ENCODE data around the gene CGB1. TPM values are rescaled to one million over a fixed set of nuclear protein-coding genes. Genes with fewer than 3 reads are reported as not detected.

The CGB1 gene
- total and polyA plus RNA-seq, 2 of the 13 experiments (the other 11 are each of a cell fraction or from before 2014, with no cell fraction given), result not detected

DNA sequence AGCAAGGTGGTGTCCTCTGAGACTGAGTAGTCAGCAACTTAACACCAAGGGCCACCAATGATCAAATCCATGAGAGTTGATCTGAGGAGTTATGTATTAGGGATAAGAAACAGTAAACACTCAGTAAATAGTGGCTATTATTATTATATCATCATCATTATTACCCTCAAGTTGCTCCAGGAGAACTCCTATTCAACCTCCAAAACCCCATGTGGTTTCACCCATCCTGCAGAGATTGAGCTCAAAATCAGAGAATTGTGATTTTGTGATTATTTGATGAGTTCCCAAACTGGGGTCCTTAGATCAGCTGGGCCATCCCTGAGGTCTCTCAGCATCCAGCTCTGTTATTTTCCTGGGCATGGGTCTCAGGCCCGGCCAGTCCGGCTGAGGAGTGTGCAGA, 24.3 kb upstream of the CGB1 start:
- no peak for TF ChIP-seq PRPF4 (IDR thresholded peaks at IDR 0.05; ENCODE audit: low read depth, low read length, poor library complexity, severe bottlenecking)
- no peak for TF ChIP-seq SIX1 (CRISPR knock-in tag; IDR thresholded peaks at IDR 0.05; ENCODE audit: borderline replicate concordance)
- TF ChIP-seq ZNF431 (CRISPR knock-in tag; IDR thresholded peaks at IDR 0.05; ENCODE audit: borderline replicate concordance, low read depth), result no peak
- ATAC-seq, result no peak
- Histone ChIP-seq H3K27ac (ENCODE audit: extremely low read length, insufficient read depth, low read length) (no peak overlapping the region), H3K36me3 (replicated peaks in 1 of 2; ENCODE audit: control insufficient read depth in 1 of 2, insufficient read depth in 2 of 2, low read length in 2 of 2) (no peaks in the 10 kb centered on the region), H3K4me3 (replicated peaks in 1 of 3; ENCODE audit: insufficient read depth in 1 of 3, low read depth in 2 of 3, low read length in 3 of 3) (no peak overlapping the region), H3K4me1 (ENCODE audit: insufficient read depth, low read length) (peaks cover 21% of the 10 kb centered on the region), H3K9ac (ENCODE audit: insufficient read depth, low read depth, low read length) (no peak overlapping the region), H3K27me3 (ENCODE audit: control insufficient read depth in 1 of 2, insufficient read depth in 2 of 2, low read length in 2 of 2) (peaks cover 7 to 64% of the 10 kb centered on the region in 2 experiments; a peak in 4 of 5 replicates), H3K4me2 (ENCODE audit: low read depth, low read length) (no peak overlapping the region), H3K9me3 (ENCODE audit: low read length) (no peaks in the 10 kb centered on the region), H2AFZ (ENCODE audit: low read length) (no peak overlapping the region), H4K20me1 (ENCODE audit: insufficient read depth, low read length) (no peaks in the 10 kb centered on the region), H3K79me2 (ENCODE audit: insufficient read depth, low read length) (no peaks in the 10 kb centered on the region)
- CTCF ChIA-PET (ENCODE audit: low intra/inter-chr PET ratio, low total read pairs), result no interaction called here
- intact Hi-C loops (cut with micrococcal nuclease; ENCODE audit: unreplicated experiment) (no loop called here), in situ Hi-C loops (cut with HindIII; ENCODE audit: extremely low pct_ligation_motif_present, low pct_unique_long_range_greater_than_20kb) (no loop called here)
- POLR2A ChIA-PET, result no interaction called here
- no peak for DNase-seq (ENCODE audit: low spot score)
- BruUV-seq (replicated peaks), result no TSS peak
- WGBS (ENCODE audit: low lambda C conversion rate), result 43% methylated on average over 2 of the region's 2 CpGs
- FAIRE-seq, result no peak

DNA sequence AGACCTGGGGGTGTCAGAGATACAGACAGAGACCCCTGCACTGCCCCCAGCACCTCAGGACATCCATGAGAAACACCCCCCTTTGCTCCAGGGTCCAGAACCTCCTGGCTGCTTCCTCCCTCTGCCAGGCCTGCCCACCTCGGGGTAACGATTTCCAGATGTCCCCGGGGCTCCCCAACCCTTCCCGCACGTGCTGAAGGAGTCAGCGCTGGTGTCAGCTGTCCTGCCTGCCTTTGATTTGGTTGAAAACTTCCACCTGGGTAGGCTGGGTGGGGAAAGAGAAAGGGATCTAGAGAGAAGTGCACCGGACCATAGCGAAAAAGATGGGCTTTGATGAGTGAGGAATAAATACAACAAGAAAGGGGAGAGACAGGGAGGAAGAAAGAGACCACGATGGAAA, 22.4 kb upstream of the CGB1 start:
- no peak for DNase-seq (ENCODE audit: low spot score)
- no peak overlapping the region for H3K27ac ChIP-seq (ENCODE audit: extremely low read length, insufficient read depth, low read length)
- intact Hi-C loops (cut with micrococcal nuclease; ENCODE audit: unreplicated experiment), result no loop called here
- no TSS peak for BruUV-seq (replicated peaks)
- no peaks in the 10 kb centered on the region for H3K9me3 ChIP-seq (ENCODE audit: low read length)
- H3K4me2 ChIP-seq (ENCODE audit: low read depth, low read length), result no peak overlapping the region
- ATAC-seq, result no peak
- no peak overlapping the region for H3K9ac ChIP-seq (ENCODE audit: insufficient read depth, low read depth, low read length)
- H3K79me2 ChIP-seq (ENCODE audit: insufficient read depth, low read length), result no peaks in the 10 kb centered on the region
- H3K4me1 ChIP-seq (ENCODE audit: insufficient read depth, low read length), result peaks cover 17% of the 10 kb centered on the region
- ChIA-PET CTCF (ENCODE audit: low intra/inter-chr PET ratio, low total read pairs) (no interaction called here), POLR2A (no interaction called here)
- in situ Hi-C loops (cut with HindIII; ENCODE audit: extremely low pct_ligation_motif_present, low pct_unique_long_range_greater_than_20kb), result no loop called here
- H2AFZ ChIP-seq (ENCODE audit: low read length), result no peak overlapping the region
- FAIRE-seq, result no peak
- H3K27me3 ChIP-seq (ENCODE audit: control insufficient read depth in 1 of 2, insufficient read depth in 2 of 2, low read length in 2 of 2), result peaks cover 11 to 53% of the 10 kb centered on the region in 2 experiments; a peak in 4 of 5 replicates
- H4K20me1 ChIP-seq (ENCODE audit: insufficient read depth, low read length), result no peaks in the 10 kb centered on the region
- H3K4me3 ChIP-seq (replicated peaks in 1 of 3; ENCODE audit: insufficient read depth in 1 of 3, low read depth in 2 of 3, low read length in 3 of 3), result no peak overlapping the region
- H3K36me3 ChIP-seq (replicated peaks in 1 of 2; ENCODE audit: control insufficient read depth in 1 of 2, insufficient read depth in 2 of 2, low read length in 2 of 2), result no peaks in the 10 kb centered on the region
- 58% methylated on average over 9 of the region's 9 CpGs for WGBS (ENCODE audit: low lambda C conversion rate)
- TF ChIP-seq HDAC6 (IDR thresholded peaks at IDR 0.05; ENCODE audit: low read depth, low read length) (no peak), SRF (IDR thresholded peaks at IDR 0.05; ENCODE audit: low read depth, low read length) (no peak), ZFP90 (CRISPR knock-in tag; IDR thresholded peaks at IDR 0.05; ENCODE audit: borderline replicate concordance) (no peak), ZNF460 (CRISPR knock-in tag; IDR thresholded peaks at IDR 0.05; ENCODE audit: borderline replicate concordance) (no peak), HNRNPH1 (optimal IDR thresholded peaks at IDR 0.05; ENCODE audit: low read depth, low read length) (no peak), ZNF747 (CRISPR knock-in tag; IDR thresholded peaks at IDR 0.05; ENCODE audit: borderline replicate concordance) (no peak), ZNF3 (CRISPR knock-in tag; IDR thresholded peaks at IDR 0.05) (no peak)
- TF ChIP-seq, protein P1, sequence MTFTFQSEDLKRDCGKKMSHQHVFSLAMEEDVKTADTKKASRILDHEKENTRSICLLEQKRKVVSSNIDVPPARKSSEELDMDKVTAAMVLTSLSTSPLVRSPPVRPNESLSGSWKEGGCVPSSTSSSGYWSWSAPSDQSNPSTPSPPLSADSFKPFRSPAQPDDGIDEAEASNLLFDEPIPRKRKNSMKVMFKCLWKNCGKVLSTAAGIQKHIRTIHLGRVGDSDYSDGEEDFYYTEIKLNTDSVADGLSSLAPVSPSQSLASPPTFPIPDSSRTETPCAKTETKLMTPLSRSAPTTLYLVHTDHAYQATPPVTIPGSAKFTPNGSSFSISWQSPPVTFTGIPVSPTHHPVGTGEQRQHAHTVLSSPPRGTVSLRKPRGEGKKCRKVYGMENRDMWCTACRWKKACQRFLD (CRISPR knock-in tag; IDR thresholded peaks at IDR 0.05; ENCODE audit: borderline replicate concordance), result no peak
- TF ChIP-seq, protein P2, sequence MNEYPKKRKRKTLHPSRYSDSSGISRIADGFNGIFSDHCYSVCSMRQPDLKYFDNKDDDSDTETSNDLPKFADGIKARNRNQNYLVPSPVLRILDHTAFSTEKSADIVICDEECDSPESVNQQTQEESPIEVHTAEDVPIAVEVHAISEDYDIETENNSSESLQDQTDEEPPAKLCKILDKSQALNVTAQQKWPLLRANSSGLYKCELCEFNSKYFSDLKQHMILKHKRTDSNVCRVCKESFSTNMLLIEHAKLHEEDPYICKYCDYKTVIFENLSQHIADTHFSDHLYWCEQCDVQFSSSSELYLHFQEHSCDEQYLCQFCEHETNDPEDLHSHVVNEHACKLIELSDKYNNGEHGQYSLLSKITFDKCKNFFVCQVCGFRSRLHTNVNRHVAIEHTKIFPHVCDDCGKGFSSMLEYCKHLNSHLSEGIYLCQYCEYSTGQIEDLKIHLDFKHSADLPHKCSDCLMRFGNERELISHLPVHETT (CRISPR knock-in tag; conservative IDR thresholded peaks at IDR 0.05), result no peak
- TF ChIP-seq, protein P3, sequence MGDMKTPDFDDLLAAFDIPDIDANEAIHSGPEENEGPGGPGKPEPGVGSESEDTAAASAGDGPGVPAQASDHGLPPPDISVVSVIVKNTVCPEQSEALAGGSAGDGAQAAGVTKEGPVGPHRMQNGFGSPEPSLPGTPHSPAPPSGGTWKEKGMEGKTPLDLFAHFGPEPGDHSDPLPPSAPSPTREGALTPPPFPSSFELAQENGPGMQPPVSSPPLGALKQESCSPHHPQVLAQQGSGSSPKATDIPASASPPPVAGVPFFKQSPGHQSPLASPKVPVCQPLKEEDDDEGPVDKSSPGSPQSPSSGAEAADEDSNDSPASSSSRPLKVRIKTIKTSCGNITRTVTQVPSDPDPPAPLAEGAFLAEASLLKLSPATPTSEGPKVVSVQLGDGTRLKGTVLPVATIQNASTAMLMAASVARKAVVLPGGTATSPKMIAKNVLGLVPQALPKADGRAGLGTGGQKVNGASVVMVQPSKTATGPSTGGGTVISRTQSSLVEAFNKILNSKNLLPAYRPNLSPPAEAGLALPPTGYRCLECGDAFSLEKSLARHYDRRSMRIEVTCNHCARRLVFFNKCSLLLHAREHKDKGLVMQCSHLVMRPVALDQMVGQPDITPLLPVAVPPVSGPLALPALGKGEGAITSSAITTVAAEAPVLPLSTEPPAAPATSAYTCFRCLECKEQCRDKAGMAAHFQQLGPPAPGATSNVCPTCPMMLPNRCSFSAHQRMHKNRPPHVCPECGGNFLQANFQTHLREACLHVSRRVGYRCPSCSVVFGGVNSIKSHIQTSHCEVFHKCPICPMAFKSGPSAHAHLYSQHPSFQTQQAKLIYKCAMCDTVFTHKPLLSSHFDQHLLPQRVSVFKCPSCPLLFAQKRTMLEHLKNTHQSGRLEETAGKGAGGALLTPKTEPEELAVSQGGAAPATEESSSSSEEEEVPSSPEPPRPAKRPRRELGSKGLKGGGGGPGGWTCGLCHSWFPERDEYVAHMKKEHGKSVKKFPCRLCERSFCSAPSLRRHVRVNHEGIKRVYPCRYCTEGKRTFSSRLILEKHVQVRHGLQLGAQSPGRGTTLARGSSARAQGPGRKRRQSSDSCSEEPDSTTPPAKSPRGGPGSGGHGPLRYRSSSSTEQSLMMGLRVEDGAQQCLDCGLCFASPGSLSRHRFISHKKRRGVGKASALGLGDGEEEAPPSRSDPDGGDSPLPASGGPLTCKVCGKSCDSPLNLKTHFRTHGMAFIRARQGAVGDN (CRISPR knock-in tag; IDR thresholded peaks at IDR 0.05), result no peak
